Hepatocyte (in vitro differentiated cells): ENCODE measurements around the gene OMA1.

Experiments
- EZH2 ChIP-seq: fragments of 200-600 bp; sonication (generic); IDR thresholded peaks from 2 replicates; pipeline ENCODE4 v1.6.1; 2016; ENCODE audit warnings: antibody characterized with exemption, mild to moderate bottlenecking, borderline replicate concordance
- TF ChIP-seq, protein P1 (sequence below): fragments of 200-600 bp; sonication (generic); IDR thresholded peaks from 2 replicates; pipeline ENCODE4 v1.5.1; 2016; ENCODE audit warnings: antibody characterized with exemption, mild to moderate bottlenecking; ENCODE audit not compliant: poor library complexity

DNA sequence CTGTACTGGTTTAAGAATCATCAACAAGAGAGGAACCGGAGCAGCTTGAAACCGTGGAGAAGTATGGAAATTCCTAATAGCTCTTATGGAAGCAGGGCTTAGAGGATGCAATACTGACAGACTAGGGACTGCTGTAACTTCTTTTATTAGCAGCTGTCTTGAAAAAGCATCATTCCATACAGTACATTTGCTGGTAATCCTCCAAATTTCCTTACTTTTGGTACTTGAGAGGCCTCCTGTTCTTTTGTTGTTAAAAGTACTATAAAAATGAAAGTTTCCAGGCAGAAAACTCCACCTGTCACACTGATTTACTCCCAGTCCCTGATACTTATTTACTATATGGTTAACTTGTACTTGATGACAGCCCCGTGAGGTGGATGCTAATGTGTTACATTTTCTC is 7.7 kb downstream of the OMA1 start:
- TF ChIP-seq, protein P1, sequence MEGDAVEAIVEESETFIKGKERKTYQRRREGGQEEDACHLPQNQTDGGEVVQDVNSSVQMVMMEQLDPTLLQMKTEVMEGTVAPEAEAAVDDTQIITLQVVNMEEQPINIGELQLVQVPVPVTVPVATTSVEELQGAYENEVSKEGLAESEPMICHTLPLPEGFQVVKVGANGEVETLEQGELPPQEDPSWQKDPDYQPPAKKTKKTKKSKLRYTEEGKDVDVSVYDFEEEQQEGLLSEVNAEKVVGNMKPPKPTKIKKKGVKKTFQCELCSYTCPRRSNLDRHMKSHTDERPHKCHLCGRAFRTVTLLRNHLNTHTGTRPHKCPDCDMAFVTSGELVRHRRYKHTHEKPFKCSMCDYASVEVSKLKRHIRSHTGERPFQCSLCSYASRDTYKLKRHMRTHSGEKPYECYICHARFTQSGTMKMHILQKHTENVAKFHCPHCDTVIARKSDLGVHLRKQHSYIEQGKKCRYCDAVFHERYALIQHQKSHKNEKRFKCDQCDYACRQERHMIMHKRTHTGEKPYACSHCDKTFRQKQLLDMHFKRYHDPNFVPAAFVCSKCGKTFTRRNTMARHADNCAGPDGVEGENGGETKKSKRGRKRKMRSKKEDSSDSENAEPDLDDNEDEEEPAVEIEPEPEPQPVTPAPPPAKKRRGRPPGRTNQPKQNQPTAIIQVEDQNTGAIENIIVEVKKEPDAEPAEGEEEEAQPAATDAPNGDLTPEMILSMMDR = no peak
- TF ChIP-seq EZH2 = no peak
